ENCODE measurements around the gene TADA3. TPM values are rescaled to one million over a fixed set of nuclear protein-coding genes. Genes with fewer than 3 reads are reported as not detected.

The TADA3 gene
- total and polyA plus RNA-seq, 8 donors, result 50.0 to 91.7 (median 74.8) TPM

- Histone ChIP-seq H3K9me3 (no peaks in the 10 kb centered on the region), H3K4me1 (peaks cover 0 to 23% of the 10 kb centered on the region in 2 donors), H3K27ac (peak overlapping the region in 1 of 2 donors; percentile 96), H3K4me3 (no peak overlapping the region), H3K36me3 (peaks cover 0 to 53% of the 10 kb centered on the region in 2 donors), H3K27me3 (no peaks in the 10 kb centered on the region)
- no peak for ATAC-seq
- DNase-seq, result no peak
- TF ChIP-seq, protein P1, sequence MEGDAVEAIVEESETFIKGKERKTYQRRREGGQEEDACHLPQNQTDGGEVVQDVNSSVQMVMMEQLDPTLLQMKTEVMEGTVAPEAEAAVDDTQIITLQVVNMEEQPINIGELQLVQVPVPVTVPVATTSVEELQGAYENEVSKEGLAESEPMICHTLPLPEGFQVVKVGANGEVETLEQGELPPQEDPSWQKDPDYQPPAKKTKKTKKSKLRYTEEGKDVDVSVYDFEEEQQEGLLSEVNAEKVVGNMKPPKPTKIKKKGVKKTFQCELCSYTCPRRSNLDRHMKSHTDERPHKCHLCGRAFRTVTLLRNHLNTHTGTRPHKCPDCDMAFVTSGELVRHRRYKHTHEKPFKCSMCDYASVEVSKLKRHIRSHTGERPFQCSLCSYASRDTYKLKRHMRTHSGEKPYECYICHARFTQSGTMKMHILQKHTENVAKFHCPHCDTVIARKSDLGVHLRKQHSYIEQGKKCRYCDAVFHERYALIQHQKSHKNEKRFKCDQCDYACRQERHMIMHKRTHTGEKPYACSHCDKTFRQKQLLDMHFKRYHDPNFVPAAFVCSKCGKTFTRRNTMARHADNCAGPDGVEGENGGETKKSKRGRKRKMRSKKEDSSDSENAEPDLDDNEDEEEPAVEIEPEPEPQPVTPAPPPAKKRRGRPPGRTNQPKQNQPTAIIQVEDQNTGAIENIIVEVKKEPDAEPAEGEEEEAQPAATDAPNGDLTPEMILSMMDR (IDR thresholded peaks at IDR 0.05), result no peak
- intact Hi-C loops (cut with DNase I), result no loop called here
Measured at GRCh38 chr3:9807981-9808344, 15.7 kb upstream of the TADA3 start.

- Histone ChIP-seq H3K27me3 (no peaks in the 10 kb centered on the region), H3K4me1 (peaks cover 0 to 23% of the 10 kb centered on the region in 2 donors), H3K4me3 (no peak overlapping the region), H3K36me3 (peaks cover 0 to 60% of the 10 kb centered on the region in 2 donors), H3K9me3 (no peaks in the 10 kb centered on the region), H3K27ac (peak overlapping the region in 1 of 2 donors; percentile 96)
- no peak for ATAC-seq
- TF ChIP-seq, protein P1 (IDR thresholded peaks at IDR 0.05), result no peak
- DNase-seq, result peak in 1 of 4 donors; percentile 69
- intact Hi-C loops (cut with DNase I), result no loop called here
Measured at GRCh38 chr3:9806688-9807589, 14.7 kb upstream of the TADA3 start.

- peaks cover 0 to 23% of the 10 kb centered on the region in 2 donors for H3K4me1 ChIP-seq
- H3K9me3 ChIP-seq, result no peaks in the 10 kb centered on the region
- TF ChIP-seq, protein P1 (IDR thresholded peaks at IDR 0.05), result no peak
- ATAC-seq, result no peak
- H3K4me3 ChIP-seq, result no peak overlapping the region
- no peak overlapping the region for H3K27ac ChIP-seq
- H3K27me3 ChIP-seq, result no peaks in the 10 kb centered on the region
- H3K36me3 ChIP-seq, result peaks cover 7 to 68% of the 10 kb centered on the region in 2 donors
- peak in 1 of 4 donors; percentile 55 for DNase-seq
- intact Hi-C loops (cut with DNase I), result no loop called here
Measured at GRCh38 chr3:9806137-9806536, 13.9 kb upstream of the TADA3 start.

GRCh38 chr3:9804996-9805395, 12.7 kb upstream of the TADA3 start:
- Histone ChIP-seq H3K4me3 (no peak overlapping the region), H3K36me3 (peaks cover 9 to 80% of the 10 kb centered on the region in 2 donors), H3K4me1 (peaks cover 0 to 15% of the 10 kb centered on the region in 2 donors), H3K27ac (no peak overlapping the region), H3K27me3 (no peaks in the 10 kb centered on the region), H3K9me3 (no peaks in the 10 kb centered on the region)
- ATAC-seq (no peak), DNase-seq (no peak)
- intact Hi-C loops (cut with DNase I), result no loop called here
- TF ChIP-seq, protein P1 (IDR thresholded peaks at IDR 0.05), result no peak

- H3K27me3 ChIP-seq, result no peaks in the 10 kb centered on the region
- no peaks in the 10 kb centered on the region for H3K9me3 ChIP-seq
- H3K36me3 ChIP-seq, result peaks cover 9 to 95% of the 10 kb centered on the region in 2 donors
- DNase-seq (no peak), ATAC-seq (no peak)
- no peak overlapping the region for H3K27ac ChIP-seq
- intact Hi-C loops (cut with DNase I), result no loop called here
- H3K4me3 ChIP-seq, result no peak overlapping the region
- H3K4me1 ChIP-seq, result peaks cover 0 to 5% of the 10 kb centered on the region in 2 donors
- TF ChIP-seq, protein P1 (IDR thresholded peaks at IDR 0.05), result no peak
Measured at GRCh38 chr3:9803494-9803893, 11.2 kb upstream of the TADA3 start.

Measured in left lung (tissue), 10 donors.